SK-N-SH treated with all-trans-retinoic acid at 6 μM for 48 hours (cell line): ENCODE results near the gene PSMB5.
A peak's percentile ranks its signal among the peaks of the same experiment; 100 is the strongest.

Experiments
- ATAC-seq: fragments of 200-7000 bp; cut with Tn5 transposase; 3 replicates; pipeline ENCODE4 v1.9.1; 2020; ENCODE audit warnings: mild to moderate bottlenecking, moderate library complexity
- BACH2 ChIP-seq: fragments of 250-450 bp; sonication (Bioruptor Pico); IDR thresholded peaks from 2 replicates; pipeline ENCODE4 v1.9.0; 2021; ENCODE audit warnings: mild to moderate bottlenecking, borderline replicate concordance
- CREB5 ChIP-seq: fragments of 250-450 bp; sonication (Bioruptor Pico); IDR thresholded peaks from 2 replicates; pipeline ENCODE4 v1.5.1; 2020; ENCODE audit warnings: low read depth, mild to moderate bottlenecking, moderate library complexity
- CSDC2 ChIP-seq: fragments of 250-450 bp; sonication (Bioruptor Pico); IDR thresholded peaks from 2 replicates; pipeline ENCODE4 v1.5.0; 2020; ENCODE audit warnings: mild to moderate bottlenecking, moderate library complexity
- CSRNP3 ChIP-seq: fragments of 250-450 bp; sonication (Bioruptor Pico); IDR thresholded peaks from 2 replicates; pipeline ENCODE4 v1.5.1; 2021; ENCODE audit warnings: mild to moderate bottlenecking, moderate library complexity
- ISL1 ChIP-seq: fragments of 250-450 bp; sonication (Bioruptor Pico); IDR thresholded peaks from 2 replicates; pipeline ENCODE4 v2.1.2; 2022; ENCODE audit warnings: mild to moderate bottlenecking, moderate library complexity
- PATZ1 ChIP-seq: fragments of 250-450 bp; sonication (Bioruptor Pico); IDR thresholded peaks from 2 replicates; pipeline ENCODE4 v1.8.0; 2020; ENCODE audit warnings: mild to moderate bottlenecking, moderate library complexity, borderline replicate concordance
- RARB ChIP-seq: fragments of 250-450 bp; sonication (Bioruptor Pico); IDR thresholded peaks from 2 replicates; pipeline ENCODE4 v1.8.0; 2021; ENCODE audit warnings: mild to moderate bottlenecking, moderate library complexity
- SNAI2 ChIP-seq: fragments of 250-450 bp; sonication (Bioruptor Pico); IDR thresholded peaks from 2 replicates; pipeline ENCODE4 v1.5.0; 2020; ENCODE audit warnings: mild to moderate bottlenecking, moderate library complexity
- TCF4 ChIP-seq: fragments of 250-450 bp; sonication (Bioruptor Pico); IDR thresholded peaks from 2 replicates; pipeline ENCODE4 v1.8.0; 2021; ENCODE audit warnings: mild to moderate bottlenecking, moderate library complexity, borderline replicate concordance
- TOX ChIP-seq: fragments of 250-450 bp; sonication (Bioruptor Pico); IDR thresholded peaks from 2 replicates; pipeline ENCODE4 v1.8.0; 2021; ENCODE audit warnings: mild to moderate bottlenecking, moderate library complexity, borderline replicate concordance
- TSHZ2 ChIP-seq: fragments of 250-450 bp; sonication (Bioruptor Pico); IDR thresholded peaks from 2 replicates; pipeline ENCODE4 v1.5.0; 2020; ENCODE audit warnings: mild to moderate bottlenecking, moderate library complexity
- ZC3H10 ChIP-seq: fragments of 250-450 bp; sonication (Bioruptor Pico); IDR thresholded peaks from 2 replicates; pipeline ENCODE4 v1.5.1; 2021; ENCODE audit warnings: mild to moderate bottlenecking, moderate library complexity
- ZFP3 ChIP-seq: fragments of 250-450 bp; sonication (Bioruptor Pico); IDR thresholded peaks from 2 replicates; pipeline ENCODE4 v1.5.0; 2020; ENCODE audit warnings: mild to moderate bottlenecking, moderate library complexity
- ZFP30 ChIP-seq: fragments of 450-650 bp; formaldehyde crosslinking; IDR thresholded peaks from 2 replicates; pipeline ENCODE4 v1.5.0; 2022; ENCODE audit warnings: mild to moderate bottlenecking, moderate library complexity
- ZNF565 ChIP-seq: fragments of 450-650 bp; formaldehyde crosslinking; conservative IDR thresholded peaks from 2 replicates; pipeline ENCODE4 v1.5.0; 2020; ENCODE audit warnings: low read depth, mild to moderate bottlenecking, moderate library complexity
- ZNF70 ChIP-seq: fragments of 450-650 bp; formaldehyde crosslinking; IDR thresholded peaks from 2 replicates; pipeline ENCODE4 v1.5.0; 2020; ENCODE audit warnings: mild to moderate bottlenecking, moderate library complexity
- ZNF8 ChIP-seq: fragments of 450-650 bp; formaldehyde crosslinking; IDR thresholded peaks from 2 replicates; pipeline ENCODE4 v1.5.0; 2020; ENCODE audit warnings: mild to moderate bottlenecking, moderate library complexity

The PSMB5 gene

DNA sequence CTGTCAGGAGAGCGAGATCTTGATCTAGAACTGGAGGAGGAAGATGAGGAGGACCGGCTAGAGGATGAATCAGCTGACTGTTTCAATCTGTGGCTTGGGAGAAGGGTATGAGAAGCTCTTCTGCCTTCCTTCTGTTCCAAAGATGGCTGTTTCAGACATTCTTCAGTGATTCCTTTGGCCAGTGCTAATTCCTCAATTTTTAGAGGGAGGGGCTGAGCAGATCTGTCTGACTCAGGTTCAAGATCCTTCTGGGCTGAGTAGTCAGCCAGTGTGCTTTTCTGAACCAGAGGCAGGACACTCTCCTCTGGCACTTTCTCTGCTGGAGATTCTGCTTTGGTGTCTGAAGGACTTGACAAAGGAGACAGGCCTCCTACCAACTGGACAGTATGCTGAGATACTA, 45.0 kb upstream of the PSMB5 start:
- TF ChIP-seq ZFP3 (CRISPR knock-in tag) = no peak
- no peak; the same call in 2 of the 3 replicates for ATAC-seq

- peak; percentile 88 for ATAC-seq
- TF ChIP-seq PATZ1 (CRISPR knock-in tag) = no peak
- no peak for TF ChIP-seq TOX (CRISPR knock-in tag)
- no peak for TF ChIP-seq BACH2
Observed at GRCh38 chr14:23078692-23079116, 44.0 kb upstream of the PSMB5 start.

DNA sequence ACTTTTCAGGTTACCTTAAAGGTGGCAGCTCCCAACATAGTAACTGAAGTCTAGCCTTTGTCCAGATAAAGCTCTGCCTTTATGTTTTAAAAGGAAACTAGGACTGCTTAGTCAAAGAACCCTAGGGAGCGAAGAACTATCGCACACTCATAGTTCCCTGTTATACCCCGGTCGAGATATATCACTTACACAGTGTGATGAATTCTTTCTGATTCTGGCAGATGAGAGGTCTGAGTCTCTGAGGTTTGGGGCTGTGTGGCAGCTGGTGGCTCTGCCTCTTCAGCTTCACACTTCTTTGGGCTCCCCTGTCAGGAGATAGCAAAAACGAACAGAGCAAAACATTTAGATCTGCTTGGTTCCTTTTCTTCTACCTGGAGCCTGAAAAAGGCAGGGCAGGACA, 43.3 kb upstream of the PSMB5 start:
- no peak for ATAC-seq
- TF ChIP-seq ZNF70 (CRISPR knock-in tag) (no peak), CSDC2 (no peak), PATZ1 (CRISPR knock-in tag) (no peak), ZC3H10 (no peak), CSRNP3 (CRISPR knock-in tag) (no peak), ZNF565 (CRISPR knock-in tag) (no peak), BACH2 (no peak), SNAI2 (CRISPR knock-in tag) (no peak), ISL1 (no peak), TCF4 (no peak), CREB5 (no peak), ZNF8 (CRISPR knock-in tag) (no peak), ZFP30 (CRISPR knock-in tag) (no peak), TSHZ2 (CRISPR knock-in tag) (no peak)

DNA sequence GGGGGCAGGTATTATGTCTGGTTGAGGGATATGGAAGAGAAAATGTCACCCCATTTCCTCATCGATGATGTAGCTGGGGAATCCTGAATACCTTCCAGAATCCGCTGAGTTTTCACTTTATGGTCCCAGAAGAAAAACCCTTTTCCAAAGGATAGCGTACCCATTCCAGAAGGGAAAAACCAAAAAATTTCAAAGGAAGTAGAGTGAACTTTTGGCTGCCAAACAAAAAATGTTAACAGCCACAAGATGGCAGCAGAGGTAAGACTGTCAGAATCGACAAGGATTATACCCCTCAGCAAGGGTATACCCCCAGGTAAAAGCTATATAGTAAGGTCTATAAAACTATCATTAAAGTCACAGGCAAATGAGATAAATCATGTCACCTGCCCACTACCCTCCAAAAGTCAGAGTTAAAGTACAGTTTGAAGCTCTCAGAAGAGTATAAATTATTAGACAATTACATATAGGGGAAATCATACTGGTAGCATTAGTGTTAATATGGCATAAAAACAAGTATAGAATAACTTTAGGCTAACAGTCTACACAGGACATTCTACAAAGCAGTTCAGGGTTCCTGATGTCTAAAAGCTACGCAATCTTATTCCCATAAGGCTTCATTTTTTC, 42.2 kb upstream of the PSMB5 start:
- TF ChIP-seq ZNF8 (CRISPR knock-in tag) (no peak), TSHZ2 (CRISPR knock-in tag) (no peak), PATZ1 (CRISPR knock-in tag) (no peak), RARB (CRISPR knock-in tag) (no peak), ZFP3 (CRISPR knock-in tag) (no peak), CREB5 (no peak), ZNF70 (CRISPR knock-in tag) (no peak)
- ATAC-seq = peak; percentile 54; the same call in 2 of the 3 replicates
